HG03108 (cell line): ENCODE data around the gene HCCS.

Experiments
- ATAC-seq: cut with Tn5 transposase; IDR thresholded peaks from one replicate; pipeline ENCODE4 v1.9.1; 2021; ENCODE audit warnings: moderate library complexity; ENCODE audit not compliant: unreplicated experiment

HCCS gene

DNA sequence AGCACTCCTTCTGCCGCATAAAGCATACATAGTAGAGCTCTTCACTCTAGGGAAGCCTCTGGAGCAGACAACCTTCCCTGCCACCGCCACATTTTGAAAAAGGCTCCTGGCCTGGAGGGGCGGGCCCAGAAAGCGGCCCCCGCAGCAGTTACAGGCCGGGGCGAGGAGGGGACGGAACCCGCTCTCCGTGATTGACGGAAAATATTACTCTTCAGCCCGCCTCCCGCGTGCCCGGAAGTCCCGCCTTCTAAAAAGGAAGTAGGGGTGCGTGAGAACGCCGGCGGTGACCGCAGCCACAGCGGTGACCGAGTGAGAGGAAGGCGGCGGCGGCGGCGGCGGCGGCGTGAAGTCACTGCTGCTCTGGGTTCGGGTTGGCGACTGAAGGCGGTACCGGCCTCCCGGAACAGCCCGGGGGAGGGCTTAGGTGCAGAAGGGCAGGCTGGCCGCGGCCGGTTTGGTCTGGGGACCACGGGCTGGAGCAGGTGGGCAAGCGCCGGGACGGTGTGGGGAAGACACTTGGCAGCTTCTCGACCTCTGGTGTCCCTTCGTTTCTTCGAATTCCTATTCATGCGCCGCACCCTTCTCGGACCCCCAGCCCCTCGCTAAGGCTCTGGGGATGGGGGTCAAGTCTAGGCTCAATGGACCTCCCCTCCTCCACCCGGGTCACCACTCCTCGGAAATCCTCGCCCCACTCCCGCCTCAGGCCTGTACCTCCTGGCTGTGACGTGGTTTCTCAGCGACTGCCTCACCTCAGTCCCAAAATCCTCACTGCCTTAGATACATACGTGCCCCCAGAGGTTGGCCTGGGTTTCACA is at the start of gene HCCS:
TSS of gene HCCS (plus strand) at position 296 of the 815 bp plus-strand sequence. CDS start 729 bp downstream, outside the sequence.
- peak; percentile 93 for ATAC-seq

GRCh38 chrX:11064276-11064675 is 46.9 kb upstream of the HCCS start:
- ATAC-seq, result no peak

- ATAC-seq, result no peak
Measured at GRCh38 chrX:11064851-11065600, 46.1 kb upstream of the HCCS start.

DNA sequence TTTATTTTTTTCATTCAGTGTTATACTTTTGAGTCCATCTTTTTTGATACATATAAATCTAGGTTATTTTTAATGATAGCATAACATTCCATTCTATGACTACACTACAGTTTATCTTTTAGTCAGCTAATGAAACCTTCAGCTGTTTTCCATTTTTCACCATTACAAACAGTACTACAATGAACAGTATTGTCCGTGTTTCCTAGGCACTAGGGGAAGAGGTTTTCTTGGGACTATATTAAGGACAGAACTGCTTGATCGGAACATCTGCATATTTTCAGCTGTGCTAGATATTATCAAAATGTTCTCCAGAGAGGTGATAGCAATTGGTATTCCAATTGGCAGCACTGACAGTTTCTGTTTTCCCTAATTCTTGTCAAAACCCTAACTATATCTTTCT is 44.3 kb upstream of the HCCS start:
- ATAC-seq, result no peak

DNA sequence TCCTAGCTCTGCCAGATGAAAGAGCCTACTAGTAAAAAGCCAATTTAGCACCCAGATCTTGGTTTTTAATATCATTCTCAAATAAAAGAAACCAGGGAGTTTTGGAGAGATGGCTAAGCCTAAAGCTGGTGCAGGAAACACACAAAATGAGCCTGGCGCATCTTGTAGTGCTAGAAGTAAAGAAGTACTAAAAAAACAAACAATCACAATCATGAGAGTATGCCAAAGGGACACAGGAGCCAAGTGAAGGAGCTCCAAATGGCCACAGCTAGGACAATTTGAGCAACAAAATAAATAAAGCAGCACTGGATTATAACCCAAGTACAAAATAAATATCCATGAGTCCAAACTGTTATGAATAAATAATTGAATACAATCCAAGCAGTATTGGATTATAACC is 37.8 kb upstream of the HCCS start:
- ATAC-seq, result no peak

DNA sequence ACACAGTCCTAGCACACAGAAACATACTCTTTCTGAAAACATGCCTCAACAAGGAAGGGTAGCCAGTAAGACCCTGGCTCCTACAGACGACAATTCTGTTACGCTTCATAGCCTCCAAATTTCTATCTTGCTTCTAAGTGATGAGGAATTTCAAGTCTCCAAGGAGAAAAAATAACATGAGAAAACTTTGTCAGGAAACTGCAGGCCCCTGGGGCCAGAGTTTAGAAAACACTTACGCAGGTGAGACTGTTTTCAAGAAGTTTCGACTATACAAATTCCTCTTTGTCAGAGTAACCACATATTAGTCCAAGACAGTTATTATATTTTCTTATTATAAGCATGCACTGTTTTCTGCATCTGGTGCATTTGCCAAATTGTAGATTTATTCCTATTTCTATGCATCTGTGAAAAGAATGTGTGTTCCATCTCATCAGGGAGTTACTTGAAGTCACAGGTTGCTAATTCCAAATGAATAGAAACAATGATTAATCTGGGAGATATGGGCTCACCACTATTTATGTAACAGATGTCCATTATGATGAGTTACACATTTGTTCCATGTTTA is 30.3 kb upstream of the HCCS start:
- ATAC-seq, result no peak

- ATAC-seq, result no peak
Measured at GRCh38 chrX:11081511-11081910, 29.6 kb upstream of the HCCS start.

DNA sequence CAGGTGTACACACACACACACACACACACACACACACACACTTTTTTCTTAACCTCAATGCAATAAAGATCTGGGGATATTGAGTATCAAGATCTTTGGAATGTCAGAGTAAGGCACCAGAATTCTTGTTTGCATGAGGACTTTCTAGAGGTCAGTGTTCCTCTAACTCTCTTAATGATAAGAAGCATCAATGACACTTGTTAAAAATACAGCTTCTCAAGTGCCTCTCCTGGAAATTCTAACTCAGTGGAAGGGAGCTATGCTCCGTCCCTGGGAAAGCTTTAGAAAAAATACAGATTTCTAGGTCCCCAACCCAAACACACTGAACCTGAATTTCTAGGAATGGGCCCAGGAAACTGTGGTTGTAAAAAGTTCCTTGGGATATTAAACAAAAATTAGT is 25.8 kb upstream of the HCCS start:
- ATAC-seq, result no peak

- no peak for ATAC-seq
Measured at GRCh38 chrX:11089802-11090201, 21.3 kb upstream of the HCCS start.

- ATAC-seq, result no peak
Measured at GRCh38 chrX:11097933-11098332, 13.2 kb upstream of the HCCS start.

DNA sequence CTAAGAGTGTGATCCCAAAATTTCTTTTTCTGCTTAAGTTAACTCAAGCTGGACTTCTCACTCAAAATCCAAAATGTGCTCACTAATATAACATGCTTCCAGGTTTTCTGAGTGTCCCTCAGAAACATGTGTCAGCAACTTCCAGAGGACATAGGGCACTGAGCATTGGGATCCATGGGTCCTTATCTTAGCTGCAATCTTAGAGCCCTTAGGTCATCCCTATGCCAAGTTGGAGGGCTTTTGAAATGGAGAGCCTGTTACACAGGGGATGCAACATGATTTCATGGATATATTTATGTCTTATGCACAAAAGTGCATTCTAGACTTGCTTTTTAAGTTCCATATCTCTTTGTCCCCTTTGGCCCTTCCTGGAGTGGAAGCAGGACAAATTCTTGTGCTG is 11.7 kb upstream of the HCCS start:
- ATAC-seq, result no peak

DNA sequence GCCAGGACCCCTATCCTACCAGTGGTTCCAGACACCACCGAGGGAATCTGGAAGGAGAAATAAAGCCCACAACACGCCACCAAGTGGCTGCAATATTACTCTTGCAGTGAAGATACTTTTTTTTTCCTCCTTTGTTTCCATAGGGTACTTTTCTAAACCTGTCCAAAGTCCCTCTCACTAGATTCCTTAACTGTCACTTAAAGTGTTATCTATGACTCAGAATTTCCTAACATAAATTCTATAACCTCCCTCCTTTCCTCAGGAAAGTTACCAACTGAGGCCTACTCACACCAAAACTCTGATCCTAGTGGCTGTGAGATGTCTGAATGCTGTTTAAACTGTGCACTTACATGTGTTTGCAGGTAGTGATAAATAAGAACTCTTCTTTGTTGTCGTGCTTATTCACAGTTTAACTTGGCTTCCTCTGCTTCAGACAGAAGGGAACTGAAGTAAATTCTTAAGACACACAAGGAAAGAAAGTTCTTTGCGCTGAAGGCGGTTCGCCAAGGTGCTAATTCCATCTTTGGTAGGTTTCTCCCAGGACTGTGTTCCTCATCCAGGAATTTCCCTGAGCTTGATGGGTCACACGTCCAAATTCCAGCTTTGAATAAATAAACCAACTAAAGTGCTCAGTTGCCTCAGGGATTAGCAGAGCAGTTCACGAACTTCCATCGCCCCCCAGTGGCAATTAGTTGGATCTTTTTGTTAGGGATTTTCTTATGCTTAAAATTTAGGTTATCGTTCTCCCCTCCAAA is 10.7 kb upstream of the HCCS start:
- ATAC-seq, result no peak

- ATAC-seq, result no peak
Measured at GRCh38 chrX:11103006-11103405, 8.1 kb upstream of the HCCS start.

DNA sequence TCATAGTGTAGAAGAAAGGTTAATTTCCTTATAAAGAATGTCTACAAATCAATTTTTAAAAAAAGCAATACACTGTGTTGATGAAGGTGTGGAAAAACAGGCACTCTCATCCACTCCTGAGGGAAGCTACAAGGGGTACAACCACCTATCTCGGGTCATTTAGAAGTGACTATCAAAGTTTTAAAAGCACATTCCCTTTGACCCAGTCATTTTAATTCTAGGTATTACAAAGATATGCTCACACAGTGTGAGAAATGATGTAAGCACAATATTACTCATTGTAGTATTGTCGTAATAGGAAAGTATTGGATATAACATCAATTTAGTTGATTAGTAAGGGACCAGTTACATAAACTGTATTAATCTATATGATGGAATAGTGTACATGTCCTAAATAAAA is 7.4 kb upstream of the HCCS start:
- no peak for ATAC-seq

- no peak for ATAC-seq
Measured at GRCh38 chrX:11105080-11105479, 6.1 kb upstream of the HCCS start.

GRCh38 chrX:11108253-11108941 is 2.7 kb upstream of the HCCS start:
- ATAC-seq, result no peak

GRCh38 chrX:11109968-11110367 is 1.2 kb upstream of the HCCS start:
- no peak for ATAC-seq

DNA sequence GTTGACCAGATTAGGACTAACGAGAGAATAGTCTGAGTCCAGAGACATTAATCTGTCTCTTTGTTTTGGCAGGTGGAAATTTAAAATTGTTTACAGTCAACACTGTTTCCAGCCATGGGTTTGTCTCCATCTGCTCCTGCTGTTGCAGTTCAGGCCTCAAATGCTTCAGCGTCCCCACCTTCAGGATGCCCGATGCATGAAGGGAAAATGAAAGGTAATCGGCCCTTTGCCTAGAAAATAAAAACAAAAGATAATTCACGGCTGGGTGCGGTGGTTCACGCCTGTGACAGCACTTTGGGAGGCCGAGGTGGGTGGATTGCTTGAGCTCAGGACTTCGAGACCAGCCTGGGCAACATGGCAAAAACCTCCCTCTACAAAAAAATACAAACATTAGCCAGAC is 815 bp downstream of the HCCS start:
- ATAC-seq, result no peak

- ATAC-seq, result no peak
Measured at GRCh38 chrX:11113731-11114130, 2.6 kb downstream of the HCCS start.

DNA sequence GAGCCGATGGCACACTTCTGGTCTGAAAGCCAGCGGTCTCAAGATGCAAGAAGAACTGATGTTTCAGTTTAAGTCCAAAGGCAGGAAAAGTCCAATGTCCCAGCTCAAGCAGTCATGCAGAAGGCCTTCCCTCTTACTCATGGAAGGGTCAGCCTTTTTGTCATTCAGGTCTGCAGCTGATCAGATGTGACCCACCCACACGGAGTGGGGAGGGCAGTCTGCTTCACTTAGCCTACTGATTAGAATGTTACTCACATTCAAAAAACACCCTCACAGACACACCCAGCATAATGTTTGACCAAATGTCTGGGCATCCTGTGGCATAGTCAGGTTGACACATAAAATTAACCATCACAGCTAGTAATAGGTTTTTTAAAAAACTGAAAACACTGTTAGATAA is 6.6 kb downstream of the HCCS start:
- no peak for ATAC-seq
